Stimulated activated CD4-positive, alpha-beta T cell treated with anti-CD3 and anti-CD28 coated beads, Interleukin-1b, Interleukin-23, amount 100 ng/mL, for 4 hours (primary cell): ENCODE measurements around the gene CPNE2.
"Not testable (repeated sequence)": the region's sequence is repeated elsewhere in the genome, so short reads cannot be mapped to it uniquely, and the experiment has no call there.

ENCODE experiments used
- DNase-seq, 2 donors: peaks; one replicate each; pipeline ENCODE4 v3.0.0-alpha.2; 2020; ENCODE audit warnings: low read depth in 2 of 2

The CPNE2 gene

GRCh38 chr16:57098188-57098841 lies 5.9 kb downstream of the CPNE2 start:
- DNase-seq = no peak

DNA sequence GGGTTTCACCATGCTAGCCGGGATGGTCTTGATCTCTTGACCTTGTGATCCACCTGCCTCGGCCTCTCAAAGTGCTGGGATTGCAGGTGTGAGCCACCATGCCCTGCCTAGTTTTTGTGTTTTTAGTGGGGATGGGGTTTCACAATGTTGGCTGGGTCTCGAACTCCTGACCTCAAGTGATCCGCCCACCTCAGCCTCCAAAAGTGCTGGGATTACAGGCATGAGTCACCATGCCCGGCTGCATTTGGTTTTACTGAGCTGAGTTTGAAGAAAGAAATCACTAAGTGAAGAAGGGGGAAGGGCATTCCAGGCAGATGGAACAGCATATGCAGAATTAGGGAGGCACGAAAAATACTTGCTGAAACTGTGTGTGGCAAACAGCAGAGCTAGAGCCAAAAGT lies 7.6 kb downstream of the CPNE2 start:
- not testable (repeated sequence) for DNase-seq

- no peak for DNase-seq
These were observed 8.1 kb downstream of the CPNE2 start for GRCh38 chr16:57100445-57100844.

DNA sequence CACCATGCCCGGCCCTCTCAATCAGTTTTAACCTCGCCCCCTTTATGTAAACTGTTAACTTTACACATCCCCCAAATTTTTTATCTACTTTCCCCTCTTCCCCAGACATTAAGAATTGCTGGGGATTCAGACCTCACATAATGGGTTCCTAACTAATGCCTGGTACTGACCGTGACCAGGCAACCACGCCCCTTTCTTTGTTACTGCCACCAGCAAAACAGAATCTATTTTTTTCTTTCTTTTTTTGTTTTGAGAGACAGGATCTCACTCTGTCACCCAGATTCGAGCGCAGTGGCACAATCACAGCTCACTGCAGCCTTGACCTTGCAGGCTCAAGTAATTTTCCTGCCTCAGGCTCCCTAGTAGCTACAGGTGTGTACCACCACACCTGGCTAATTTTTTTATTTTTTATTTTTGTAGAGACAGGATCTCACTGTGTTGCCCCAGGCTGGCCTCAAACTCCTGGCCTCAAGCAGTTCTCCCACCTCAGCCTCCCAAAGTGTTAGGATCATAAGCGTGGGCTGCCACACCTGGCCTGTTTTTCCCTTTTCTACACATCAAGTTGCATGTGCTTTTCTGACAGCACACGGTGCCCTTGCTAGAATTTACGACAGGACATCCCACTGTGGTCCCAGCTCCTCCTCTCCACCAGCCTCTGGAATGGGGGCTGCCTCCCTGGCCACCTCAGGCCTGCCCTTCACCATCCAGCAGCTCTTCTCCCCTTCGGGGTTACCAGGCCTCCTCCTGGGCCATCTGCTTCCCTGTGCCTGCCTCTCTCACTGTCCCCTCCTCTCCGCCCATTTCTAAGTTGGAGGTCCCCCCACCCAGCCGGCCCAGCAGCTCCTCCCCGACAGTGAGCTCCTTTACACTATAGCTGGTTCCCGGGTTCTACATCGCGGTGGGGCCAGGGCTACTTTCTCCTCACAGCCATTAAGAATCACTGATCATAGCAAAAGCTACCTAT lies 10.8 kb downstream of the CPNE2 start:
- DNase-seq = no peak

DNA sequence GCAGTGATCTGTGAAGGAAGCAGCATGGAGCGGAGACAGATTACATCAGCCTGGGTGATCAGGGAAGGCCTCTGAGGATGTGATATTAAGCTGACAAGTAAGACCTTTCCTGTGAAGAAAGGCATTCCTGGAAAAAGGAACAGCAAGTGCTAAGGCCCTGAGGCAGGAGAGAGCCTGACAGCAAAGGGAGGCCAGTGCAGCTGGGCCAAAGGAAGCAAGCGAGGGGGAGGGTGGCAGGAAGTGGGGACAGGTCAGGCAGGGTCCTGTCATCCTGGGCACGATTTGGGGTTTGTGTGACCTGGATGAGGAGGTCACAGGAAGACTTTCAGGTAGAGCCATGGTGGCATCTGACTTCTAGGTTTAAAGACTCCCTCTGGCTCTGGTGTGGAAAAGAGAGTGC lies 12.3 kb downstream of the CPNE2 start:
- no peak for DNase-seq

DNA sequence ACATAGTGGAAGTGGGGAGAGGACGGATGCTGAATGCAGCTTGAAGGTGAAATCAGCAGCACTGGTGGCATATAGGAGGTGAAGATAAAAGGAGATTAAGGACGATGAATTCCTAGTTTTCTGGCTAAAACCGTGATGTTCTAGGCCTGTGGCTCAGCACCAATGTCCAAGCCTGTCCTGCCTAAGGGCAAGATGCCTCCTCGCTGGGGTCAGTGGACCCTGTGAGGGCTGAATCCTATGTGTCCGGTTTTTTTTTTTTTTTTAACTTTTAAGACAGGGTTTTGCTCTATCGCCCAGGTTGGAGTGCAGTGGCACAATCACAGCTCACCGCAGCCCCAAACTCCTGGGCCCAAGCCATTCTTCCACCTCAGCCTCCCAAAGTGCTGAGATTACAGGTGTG lies 12.8 kb downstream of the CPNE2 start:
- DNase-seq = no peak

GRCh38 chr16:57106767-57107166 lies 14.4 kb downstream of the CPNE2 start:
- no peak for DNase-seq

GRCh38 chr16:57107321-57107922 lies 15.0 kb downstream of the CPNE2 start:
- no peak for DNase-seq

GRCh38 chr16:57108432-57108831 lies 16.0 kb downstream of the CPNE2 start:
- no peak for DNase-seq

- DNase-seq = not testable (repeated sequence)
These were observed 17.1 kb downstream of the CPNE2 start for GRCh38 chr16:57109259-57110105.

DNA sequence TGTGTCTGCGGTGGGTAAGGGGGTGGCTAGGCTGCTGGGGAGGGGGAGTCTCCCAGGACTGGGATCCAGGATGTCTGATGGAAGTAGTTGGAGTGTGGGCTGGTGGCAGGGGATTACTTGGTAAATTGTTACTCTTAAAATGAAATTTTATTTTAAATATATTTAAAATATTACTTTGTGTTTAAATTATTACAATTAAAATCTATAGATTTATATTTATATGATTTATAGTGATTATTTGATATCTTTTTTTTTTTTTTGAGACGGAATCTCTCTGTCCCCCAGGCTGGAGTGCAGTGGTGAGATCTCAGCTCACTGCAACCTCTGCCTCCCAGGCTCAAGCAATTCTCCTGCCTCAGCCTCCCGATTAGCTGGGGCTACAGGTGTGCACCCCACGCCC lies 18.6 kb downstream of the CPNE2 start:
- DNase-seq = no peak

GRCh38 chr16:57111420-57111819 lies 19.0 kb downstream of the CPNE2 start:
- DNase-seq = no peak

GRCh38 chr16:57112403-57113041 lies 20.1 kb downstream of the CPNE2 start:
- no peak for DNase-seq

DNA sequence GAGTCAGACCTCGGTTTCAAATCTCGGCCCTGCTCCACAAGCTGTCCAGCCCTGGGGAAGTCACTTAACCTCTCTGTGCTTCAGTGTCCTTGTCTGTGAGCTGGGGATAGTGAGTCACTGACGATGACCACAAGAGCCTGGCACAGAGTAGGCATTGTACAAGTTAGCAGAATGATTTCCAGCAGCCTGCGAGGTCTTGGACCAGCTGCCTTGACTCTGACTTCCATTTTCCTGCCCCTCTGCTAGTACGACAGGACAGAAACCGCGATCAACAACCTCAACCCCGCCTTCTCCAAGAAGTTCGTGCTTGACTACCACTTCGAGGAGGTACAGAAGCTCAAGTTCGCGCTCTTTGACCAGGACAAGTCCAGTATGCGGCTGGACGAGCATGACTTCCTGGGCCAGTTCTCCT lies 20.7 kb downstream of the CPNE2 start:
- no peak for DNase-seq

- DNase-seq = no peak
These were observed 21.3 kb downstream of the CPNE2 start for GRCh38 chr16:57113664-57114063.

DNA sequence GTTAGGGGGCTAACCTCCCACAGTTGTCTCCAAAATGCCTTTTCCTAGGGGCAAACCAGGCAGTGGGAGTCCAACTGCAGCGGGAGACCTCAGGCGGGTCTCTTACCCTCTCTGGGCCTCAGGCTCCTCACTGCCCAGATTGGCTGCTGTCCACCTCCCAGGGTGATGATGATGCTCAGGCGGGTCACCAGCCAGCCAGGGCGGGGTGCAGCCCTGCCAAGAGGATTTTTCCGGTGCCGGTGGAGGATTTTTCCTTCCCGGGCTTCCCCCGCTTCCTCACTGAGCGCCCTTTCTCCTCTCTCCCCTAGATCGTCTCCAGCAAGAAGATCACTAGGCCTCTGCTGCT lies 22.8 kb downstream of the CPNE2 start:
- no peak for DNase-seq

DNA sequence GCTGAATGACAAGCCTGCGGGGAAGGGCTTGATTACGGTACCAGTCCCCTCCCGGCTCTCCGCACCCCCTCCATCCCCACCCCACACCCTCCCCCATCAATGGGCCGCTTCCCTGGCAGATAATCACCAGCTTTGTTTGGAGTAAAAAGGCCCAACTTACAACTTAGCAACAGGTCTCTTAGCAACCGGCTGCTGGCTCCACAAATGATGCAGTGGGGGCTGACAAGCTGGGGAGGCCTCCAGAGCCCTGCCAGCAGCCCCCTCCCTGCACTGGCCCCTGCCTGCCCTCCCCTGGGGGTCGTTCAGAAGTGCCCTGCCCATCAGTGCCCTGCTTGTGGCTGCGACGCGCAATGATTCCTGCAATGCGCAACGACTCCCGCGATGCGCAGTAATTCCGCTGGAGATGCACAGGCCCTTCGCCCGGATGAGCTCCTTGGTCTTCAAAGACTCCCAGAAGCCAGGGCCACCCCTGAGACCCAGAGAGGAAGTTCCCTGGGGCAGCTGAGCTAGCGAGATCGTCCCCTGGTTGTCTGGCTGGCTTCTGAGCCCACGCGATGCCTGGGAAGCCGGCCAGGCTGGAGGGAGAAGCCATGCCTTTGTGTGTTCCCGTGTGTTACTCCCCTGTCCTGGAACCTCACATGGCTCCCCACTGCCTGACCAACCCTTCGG lies 23.3 kb downstream of the CPNE2 start:
- DNase-seq = no peak

- no peak for DNase-seq
These were observed 26.2 kb downstream of the CPNE2 start for GRCh38 chr16:57118461-57119084.

DNA sequence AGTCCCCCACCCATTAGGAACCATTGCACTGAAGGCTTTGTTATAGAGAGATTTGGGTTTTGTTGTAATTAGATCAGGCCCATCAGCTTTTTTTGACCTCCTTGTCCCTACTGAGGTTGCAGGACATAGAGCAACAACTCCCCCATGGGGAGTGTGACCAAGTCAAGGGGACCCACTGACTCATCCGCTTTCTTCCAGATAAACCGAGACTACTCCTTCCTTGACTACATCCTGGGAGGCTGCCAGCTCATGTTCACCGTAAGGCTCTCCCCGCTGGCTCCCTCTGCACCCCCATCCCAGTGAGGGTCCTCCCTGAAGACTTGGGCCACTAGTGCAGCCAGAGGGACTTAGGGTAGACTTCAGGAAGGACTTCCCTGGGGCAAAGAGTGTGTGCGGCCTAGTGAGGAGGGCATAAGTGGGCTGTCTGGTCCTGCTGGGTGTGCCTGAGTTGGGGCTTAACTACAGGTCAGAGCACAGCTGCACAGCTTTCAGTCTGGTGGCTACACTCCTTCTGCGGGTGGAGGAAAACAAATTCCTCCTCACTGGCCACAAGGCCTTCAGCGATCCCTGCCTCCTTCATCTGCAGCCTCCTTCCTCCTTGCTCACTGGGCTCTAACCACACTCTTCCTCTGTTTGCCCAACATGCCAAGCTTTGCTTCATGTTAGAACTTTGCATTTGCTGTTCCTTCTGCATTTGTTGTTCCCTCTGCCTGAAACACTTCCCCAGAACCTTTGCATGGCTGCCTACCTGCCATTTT lies 31.0 kb downstream of the CPNE2 start:
- no peak for DNase-seq
